GM21526 (cell line): Measurements from ENCODE around the gene ADGRG6.
"Not testable (repeated sequence)": the region's sequence is repeated elsewhere in the genome, so short reads cannot be mapped to it uniquely, and the experiment has no call there.

Experiments used
- ATAC-seq: cut with Tn5 transposase; IDR thresholded peaks from one replicate; pipeline ENCODE4 v1.9.1; 2021; ENCODE audit warnings: moderate library complexity; ENCODE audit not compliant: unreplicated experiment, low FRiP score

Gene ADGRG6

DNA sequence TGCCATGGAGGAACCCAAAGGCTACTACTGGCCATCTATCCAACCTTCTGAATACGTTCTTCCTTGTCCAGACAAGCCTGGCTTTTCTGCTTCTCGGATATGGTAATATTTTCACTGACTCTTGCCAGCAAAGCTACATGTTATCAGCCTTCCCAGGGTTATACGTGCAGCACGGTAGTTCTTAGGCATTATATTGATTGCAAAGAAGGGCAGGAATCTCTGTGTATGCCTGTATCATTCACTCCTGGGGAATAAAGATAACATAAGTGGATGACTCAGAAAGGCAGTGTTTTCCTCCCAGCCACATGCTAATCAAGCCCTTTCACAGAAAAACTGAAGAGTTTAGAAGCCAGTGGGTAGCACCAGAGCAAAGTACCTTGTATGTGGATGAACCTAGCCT, 98.7 kb downstream of the ADGRG6 start:
- no peak for ATAC-seq

DNA sequence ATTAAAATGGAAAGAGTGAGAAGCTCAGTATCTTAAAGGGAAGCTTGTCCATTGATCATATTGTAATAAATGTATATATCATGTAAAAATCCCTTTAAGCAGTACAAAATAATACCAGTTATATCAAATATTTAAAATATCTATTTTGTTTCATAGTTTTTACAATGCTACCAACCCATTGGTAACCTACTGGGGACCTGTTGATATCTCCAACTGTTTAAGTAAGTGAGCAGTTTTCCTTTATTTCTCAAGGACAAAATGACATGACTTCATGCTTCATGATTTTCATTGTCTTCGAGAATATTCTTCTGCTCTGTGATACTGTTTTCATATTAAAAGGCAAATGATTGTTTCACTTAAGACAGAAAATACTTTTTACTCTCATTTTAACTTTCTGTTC, 100.0 kb downstream of the ADGRG6 start:
- no peak for ATAC-seq

DNA sequence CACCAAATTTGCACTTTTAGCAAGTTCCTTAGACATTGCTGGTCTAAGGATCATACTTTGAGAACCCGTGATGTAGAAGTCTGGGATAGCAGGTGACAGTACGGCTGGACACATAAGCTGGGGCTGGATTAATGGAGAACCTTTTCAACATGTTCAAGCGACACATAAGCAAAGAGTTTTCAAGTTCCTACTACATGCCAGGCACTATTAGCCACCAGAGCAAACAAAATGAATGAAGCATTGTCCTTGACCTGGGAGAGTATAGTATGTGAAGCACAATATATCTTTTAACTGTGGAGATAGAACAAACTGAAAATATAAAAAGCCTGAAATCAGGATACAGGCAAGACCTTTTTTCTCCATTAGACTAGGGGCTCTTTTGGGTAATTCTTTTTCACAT, 102.9 kb downstream of the ADGRG6 start:
- no peak for ATAC-seq

DNA sequence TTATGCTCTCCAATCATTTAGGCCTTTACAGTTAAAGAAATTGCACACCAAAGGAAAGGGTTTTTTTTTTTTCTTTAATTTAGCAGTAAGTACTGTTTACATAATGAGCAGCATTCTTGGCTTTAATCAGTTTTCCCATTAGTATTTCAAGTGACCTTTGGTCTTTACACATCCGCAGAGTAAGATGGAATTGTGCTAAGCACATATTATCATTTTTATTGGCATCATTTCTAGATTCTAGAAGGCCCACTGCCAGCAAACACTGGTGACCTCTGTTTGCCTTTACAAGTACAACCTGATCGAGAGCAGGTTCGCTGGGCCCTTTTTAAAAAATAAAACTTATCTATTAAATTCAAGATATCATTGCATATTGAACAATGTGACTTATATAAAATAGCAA, 104.3 kb downstream of the ADGRG6 start:
- no peak for ATAC-seq

DNA sequence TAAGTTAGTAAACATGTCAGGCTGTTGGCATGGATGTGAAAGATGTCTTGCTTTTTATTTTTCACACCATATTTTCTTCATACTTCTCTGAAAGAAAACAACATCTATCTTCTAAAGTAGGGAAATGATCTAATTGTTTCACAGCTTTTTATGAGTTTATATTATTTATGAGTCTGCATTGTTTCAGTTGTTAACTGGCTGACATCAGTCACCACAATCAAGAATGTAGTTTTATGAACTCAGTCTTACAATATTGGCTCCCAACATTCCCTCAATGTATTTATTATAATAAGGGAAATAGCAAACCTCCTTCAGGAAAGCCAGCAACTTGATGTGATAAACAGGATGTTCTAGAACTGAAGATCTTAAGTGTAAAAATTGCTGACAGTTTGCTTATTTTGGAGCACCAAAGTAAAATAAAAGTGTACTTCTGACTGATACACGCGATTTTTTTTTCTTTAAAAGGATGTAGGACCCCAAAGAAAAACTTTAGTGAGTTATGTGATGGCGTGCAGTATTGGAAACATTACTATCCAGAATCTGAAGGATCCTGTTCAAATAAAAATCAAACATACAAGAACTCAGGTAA, 106.0 kb downstream of the ADGRG6 start:
- no peak for ATAC-seq

DNA sequence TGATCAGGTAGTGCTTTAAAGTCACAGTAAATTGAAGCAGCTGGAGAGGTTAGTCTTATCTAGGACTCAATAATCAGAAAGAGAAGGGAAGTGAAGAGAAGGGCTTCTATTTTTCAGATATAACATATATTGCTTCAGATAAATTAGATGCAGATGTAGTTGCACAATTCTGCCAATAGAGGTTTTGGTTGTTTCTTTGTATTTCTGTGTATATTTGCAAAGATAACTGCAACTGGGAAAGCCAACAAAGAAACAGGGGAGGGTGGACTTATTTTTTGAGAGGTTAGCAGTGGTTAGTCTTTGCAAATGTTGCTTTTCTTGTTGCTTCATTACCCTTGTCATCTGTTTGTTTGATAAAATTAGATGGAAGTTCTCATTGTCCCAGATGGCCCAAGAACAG, 106.6 kb downstream of the ADGRG6 start:
- no peak for ATAC-seq

DNA sequence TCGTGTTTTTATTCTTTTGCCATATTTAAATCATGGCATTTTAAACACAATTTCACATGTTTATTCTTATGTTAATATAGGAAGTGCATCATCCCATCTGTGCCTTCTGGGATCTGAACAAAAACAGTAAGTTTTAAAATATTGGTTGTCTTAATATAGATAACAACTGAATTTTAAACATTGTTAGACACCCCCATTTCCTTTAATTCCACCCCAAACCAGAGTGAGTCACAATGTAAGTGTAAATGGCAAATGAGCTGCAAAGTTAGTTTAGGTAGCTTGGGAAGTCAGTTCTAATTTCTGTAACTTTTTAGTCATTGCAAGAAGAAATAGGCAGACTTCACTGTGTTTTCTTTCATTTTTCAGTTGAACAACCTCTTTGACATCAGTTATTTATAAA, 108.0 kb downstream of the ADGRG6 start:
- ATAC-seq, result no peak

DNA sequence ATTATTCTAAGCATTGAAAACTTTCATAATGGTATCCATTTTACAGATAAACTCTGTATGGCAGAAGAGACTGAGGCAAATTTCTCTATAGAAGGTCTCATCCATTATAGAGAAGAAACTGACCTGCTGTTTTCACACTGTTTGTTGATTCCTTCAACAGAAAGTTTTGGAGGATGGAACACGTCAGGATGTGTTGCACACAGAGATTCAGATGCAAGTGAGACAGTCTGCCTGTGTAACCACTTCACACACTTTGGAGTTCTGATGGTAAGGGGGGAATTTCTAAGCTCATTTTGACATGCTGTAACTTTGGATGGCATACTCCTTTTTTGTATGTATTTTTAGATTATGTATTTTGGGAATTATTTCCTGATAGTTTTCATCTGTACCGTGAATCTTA, 109.3 kb downstream of the ADGRG6 start:
- ATAC-seq, result no peak

DNA sequence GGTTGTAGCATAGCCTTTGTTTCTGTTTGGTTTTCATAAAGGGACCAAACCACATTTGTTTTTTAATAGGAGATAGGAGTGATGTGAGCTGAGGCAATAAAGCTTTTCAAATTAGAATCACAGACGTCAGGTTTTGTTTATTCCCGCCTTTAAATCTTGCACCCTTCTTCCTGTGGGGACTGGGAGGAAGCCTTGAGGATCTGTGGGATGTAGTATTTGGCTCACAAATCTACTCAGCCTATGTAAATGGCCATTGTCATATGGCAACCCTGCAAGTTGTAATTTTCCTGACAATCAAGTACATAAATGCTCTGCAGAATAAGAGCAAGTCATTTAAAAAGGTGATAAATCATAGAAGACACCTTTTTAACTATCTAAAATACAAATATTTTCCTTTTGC, 110.4 kb downstream of the ADGRG6 start:
- no peak for ATAC-seq

DNA sequence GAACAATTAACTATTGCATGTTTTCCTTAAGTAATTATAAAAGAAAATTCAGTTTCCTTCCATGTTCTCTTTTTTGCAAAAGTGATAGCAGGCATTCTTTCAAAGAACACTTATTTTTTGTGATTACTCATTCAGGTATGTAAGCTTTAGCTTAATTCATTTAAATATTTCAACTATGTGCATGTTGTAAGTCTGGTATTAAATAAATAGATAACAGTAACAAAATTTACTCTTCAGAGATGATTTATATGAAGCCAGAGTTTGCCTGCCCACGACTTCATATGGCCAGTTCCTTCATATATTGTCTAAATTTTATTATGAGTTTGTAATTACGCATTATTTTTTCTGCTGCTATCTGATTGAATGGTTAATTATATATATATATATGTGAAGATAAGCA, 110.9 kb downstream of the ADGRG6 start:
- ATAC-seq, result no peak

DNA sequence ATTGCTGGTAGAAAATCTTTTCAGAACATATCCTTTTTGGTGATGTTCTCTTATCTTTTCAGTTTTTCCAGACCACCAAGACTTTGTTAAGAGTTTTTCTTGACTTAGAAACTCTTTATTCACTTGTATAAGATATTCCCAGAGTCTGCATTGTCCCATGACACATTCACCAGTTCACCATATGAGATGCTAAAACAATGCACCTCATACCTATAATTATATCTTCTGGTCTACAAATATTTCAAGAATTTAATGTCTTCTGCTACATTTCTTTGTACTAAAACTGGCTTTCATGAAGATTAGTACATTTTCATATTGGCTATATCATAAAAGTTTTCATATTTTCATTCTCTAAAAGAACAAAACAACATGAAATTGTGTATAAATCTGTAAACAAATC, 111.3 kb downstream of the ADGRG6 start:
- ATAC-seq, result no peak

DNA sequence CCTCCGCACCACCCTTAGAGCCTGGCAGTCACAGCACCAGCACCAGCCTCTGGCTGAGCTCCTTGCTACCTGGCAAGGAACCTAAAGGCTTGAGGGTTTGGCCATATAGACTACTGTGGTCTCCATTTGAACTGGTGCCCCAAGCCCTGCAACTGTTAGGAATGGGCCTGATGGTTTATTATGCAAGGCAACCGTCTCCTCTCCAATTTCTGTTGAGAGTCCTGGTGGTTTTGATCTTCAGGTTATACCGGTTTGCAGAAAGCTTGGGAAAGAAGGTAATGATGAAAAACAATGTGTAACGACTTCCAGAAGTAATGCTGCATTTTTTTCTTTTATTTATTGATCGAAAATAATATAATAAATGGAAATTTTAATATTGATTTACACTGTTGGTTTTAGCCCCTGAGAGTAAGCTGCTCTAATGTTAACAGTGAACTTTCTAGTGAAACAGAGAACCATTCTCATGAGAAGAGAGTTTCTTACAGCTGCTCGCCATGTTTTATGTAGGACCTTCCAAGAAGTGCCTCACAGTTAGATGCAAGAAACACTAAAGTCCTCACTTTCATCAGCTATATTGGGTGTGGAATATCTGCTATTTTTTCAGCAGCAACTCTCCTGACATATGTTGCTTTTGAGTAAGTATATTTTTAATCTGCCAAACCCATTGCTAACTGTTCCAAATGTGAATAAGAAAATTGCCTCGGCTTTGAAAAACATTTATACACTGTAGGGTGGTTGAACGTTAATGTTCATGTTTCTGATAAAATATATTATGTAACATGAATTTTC, 112.8 kb downstream of the ADGRG6 start:
- ATAC-seq, result no peak

DNA sequence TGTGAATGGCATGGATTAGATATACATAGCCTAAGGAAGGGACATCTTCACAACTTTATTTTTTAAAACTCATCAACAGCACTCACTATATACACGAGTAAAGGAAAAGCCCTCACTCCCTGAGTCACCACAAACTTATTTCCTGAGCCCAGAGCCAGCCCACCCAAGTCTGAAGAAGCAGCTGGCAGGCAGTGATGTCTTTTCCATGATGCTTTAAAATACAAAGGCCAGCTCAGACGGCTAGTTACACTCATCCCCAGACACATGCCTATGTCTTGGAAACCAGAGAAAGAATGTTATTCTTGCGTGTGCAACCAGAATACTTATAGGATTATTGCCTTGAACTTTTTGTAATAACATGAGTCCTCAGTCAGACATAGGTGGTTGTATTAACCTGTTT, 114.4 kb downstream of the ADGRG6 start:
- ATAC-seq, result no peak

DNA sequence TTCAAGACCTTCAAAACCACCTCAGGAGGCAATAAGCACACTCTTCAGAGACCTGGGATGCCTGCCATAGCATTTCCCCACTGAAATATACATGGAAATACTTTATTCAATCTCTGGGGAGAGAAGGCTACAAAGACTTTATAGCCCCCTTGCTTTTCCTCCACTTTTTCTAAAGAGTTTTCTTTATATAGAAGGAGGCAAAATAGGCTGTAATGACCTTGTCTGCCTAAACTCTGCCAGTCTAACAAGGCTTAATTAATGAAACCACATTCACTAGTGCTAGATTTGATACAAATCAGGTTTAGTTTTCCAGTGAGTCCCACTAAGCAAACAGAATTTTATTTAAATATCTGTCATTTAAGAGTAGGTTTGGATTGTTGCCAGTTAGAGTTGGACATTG, 114.9 kb downstream of the ADGRG6 start:
- ATAC-seq, result no peak

DNA sequence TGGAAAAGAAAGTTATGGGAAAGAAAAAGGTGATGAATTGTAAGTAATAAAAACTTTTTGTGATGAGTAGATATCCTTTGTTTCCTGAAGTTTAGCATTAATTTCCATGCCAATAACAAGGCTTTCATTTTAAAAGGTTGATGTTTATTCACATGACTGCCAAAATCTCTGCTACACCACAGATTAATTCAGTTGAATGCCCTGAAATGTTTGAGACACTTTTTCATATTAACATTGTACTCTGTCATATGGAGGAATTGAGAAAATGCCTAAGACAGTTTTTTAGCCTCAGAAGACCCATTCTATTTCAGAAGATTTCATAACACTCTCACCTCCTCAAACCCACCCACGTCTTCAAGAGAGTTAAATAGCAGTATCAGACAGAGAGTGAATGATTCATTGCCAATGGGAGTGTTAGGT, 115.5 kb downstream of the ADGRG6 start:
- ATAC-seq, result no peak

DNA sequence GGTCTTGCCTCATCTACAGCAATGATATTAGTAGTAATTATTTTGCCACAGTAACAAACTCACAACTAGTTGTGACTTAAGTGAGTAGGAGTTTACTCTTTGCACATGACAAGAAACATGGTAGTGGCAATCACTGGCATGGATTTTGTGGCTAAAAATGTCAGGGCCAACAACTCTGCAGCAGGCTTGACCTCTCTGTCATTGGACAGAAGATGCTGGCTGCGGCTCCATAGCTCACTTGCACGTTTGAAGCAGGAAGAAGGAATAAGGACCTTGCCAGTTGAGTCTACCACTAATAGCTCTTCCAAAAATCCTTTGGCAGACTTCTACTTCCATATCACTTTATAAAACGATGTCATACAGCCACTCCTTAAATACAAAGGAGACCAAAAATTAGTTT, 117.3 kb downstream of the ADGRG6 start:
- no peak for ATAC-seq

DNA sequence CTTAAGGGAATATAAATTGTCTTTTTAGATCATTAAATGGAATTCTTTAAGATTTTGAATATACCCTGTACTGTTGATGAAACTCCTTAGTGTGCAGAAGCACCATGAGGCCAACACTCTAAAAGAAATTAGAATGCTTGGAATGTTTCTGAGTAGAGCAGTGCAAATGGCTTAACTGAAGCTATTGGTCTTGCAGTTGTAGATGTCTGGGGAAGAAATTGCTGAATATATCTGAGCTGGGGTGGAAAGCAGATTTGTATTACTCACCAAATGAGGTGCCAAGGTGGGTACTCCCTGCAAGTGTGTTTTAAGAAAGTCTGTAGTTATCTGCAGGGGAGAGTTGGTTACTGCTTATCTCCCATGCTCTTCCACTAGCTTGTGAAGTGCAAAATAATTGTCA, 119.0 kb downstream of the ADGRG6 start:
- ATAC-seq, result no peak

DNA sequence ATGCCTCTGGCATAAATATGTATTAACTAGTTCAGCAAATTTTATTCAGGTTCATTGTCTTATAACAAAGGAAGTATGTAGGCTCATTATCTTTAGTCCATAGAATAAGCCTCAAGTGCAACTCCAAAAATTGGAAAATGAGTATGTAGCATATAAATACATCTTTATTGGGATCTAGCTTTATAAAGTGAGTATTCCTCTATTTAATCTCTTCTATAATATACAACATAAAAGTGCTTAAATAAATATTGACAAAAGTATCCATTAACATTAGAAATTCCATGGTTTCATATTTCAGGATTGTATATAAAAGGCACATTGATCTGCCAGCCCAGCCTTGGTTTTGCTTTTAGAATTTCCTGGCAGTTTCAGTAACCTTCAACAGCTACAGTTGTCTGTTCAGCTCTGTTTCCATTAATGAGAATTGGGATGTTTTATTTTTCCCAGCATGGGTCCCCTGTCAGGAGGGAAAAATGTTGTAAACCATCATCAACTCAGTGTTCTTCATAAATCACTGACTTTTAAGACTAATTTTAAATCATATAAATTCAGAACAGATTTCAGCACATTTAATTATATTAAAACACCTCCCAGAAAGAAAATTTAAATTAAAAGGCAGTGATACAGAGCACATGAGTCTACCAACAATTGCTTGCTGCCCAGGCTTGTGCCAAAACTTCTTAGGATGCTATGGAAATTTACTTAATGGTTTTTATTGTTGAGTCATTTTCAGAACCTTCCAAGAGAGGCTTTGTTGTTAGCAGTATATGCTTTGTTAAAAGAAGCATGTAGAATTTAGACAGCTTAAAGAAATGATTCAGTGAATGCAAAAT, 119.7 kb downstream of the ADGRG6 start:
- no peak for ATAC-seq

DNA sequence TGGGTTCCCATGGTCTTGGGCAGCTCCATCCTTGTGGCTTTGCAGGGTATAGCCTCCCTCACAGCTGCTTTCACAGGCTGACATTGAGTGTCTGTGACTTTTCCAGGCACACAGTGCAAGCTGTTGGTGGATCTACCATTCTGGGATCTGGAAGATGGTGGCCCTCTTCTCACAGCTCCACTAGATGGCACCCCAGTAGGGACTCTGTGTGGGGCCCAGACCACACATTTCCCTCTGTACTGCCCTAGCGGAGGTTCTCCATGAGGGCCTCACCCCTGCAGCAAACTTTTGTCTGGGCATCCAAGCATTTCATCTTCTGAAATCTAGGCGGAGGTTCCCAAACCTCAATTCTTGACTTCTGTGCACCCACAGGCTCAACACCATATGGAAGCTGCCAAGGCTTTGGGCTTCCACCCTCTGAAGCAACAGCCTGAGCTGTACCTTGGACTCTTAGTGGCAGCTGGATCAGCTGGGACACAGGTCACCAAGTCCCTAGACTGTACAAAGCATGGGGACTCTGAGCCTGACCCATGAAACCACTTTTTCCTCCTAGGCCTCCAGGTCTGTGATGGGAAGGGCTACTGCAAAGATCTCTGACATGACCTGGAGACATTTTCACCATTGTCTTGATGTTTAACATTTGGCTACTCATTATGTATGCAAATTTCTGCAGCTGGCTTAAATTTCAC, 124.8 kb downstream of the ADGRG6 start:
- ATAC-seq, result not testable (repeated sequence)

DNA sequence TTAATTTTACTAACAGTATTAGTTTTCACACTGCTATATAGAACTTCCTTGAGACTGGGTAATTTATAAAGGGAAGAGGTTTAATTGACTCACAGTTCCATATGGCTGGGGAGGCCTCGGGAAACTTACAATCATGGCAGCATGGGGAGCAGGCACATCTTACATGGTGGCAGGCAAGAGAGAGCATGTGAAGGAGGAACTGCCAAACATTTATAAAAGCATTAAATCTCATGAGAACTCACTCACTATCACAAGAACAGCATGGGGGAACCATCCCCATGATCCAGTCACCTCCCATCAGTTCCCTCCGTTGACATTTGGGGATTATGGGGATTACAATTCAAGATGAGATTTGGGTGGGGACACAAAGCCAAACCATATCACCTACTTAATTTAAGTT, 126.7 kb downstream of the ADGRG6 start:
- not testable (repeated sequence) for ATAC-seq

DNA sequence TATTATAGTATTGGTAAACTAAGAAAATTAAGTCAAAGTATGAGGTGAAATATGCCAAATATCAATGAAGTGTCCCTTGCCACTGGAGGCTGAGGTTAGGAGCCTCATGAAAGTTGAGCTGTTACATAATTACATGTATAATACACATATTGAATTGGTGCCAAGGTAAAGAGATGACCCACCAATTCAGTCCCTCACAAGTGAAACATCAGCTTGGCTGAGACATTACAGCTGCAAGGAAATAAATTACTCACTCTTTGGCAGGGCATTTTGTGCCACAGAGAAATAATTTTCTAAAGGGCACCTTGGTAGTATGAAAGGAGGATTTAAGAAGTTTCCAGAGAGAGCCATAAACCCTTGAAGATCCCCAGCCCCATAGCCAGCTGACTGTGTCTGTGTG, 127.4 kb downstream of the ADGRG6 start:
- ATAC-seq, result no peak
